AG08395 (cell line): ENCODE data around the gene NINL.
"Not testable (repeated sequence)": the region's sequence is repeated elsewhere in the genome, so short reads cannot be mapped to it uniquely, and the experiment has no call there.

Source experiments
- DNase-seq: peaks from one replicate; pipeline ENCODE4 v3.0.0; 2012; ENCODE audit warnings: mixed read lengths, low spot score

Gene NINL

DNA sequence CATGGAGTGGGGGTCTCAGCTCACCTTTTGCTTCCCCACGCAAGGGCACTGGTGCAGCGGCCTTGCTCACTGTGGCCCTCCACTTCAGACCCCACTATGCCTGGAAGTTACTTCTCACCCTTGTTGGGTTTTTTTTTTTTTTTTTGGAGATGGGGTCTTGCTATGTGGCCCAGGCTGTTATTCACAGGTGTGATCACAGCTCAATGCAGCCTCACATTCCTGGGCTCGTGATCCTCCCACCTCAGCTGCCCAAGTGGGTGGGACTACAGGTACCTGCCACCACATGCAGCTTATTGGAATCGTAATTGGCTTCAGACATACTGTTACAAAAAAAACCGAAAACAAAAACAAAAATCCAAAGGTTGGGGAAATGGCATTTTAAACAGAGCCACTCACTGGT is 32.4 kb downstream of the NINL start:
- no peak for DNase-seq

DNA sequence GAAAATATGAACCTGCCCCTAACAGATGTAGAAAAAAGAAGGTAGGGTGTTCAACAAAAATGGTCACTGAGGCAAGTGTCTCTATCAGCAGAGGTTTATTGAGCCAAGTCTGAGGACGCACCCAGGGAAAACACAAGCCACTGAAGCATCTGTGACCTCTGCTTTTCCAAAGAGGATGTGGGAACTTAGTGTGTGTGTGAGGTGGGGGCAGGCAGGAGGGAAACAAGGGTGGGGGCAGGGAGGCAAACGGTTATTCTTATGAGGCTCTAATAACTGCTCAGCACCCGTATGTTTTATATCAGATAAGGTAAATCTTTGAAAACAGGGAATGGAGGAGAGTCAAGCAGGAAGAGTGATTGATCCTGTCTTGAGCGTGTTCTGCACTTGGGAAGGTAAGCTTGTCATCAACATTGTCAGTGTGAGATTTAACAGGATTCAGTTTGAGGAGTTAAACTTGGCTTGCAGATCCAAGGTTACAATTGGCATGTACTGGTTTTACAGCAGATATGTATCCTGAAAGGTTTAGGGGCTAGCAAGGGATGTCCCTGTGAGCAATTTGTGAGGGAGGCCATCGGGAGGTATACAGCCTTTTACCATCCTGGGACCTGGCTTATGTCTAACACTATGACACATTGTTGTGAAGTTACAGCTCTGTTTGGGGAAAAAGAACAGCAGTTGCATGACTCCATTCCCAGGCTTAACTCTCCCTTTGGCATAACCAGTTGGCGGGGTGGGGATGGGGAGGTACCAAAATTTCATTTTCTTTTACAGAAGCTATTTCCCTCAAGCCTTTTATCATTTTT is 33.7 kb downstream of the NINL start:
- DNase-seq: no peak

DNA sequence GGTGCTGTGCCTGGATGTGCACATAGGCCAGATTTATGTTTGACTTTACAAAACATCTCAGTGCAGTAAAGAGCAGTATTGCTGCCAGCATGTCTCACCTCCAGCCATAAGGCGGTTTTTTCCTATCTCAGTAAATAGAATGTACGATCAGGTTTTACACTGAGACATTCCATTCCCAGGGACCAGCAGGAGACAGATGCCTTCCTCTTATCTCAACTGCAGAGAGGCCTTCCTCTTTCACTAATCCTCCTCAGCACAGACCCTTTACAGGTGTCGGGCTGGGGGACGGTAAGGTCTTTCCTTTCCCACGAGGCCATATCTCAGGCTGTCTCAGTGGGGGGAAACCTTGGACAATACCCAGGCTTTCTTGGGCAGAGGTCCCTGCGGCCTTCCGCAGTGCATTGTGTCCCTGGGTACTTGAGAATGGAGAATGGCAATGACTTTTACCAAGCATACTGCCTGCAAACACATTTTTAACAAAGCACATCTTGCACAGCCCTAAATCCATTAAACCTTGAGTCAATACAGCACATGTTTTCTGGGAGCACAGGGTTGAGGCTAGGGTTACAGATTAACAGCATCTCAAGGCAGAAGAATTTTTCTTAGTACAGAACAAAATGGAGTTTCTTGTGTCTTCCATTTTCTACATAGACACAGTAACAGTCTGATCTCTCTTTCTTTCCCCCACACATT is 34.5 kb downstream of the NINL start:
- DNase-seq: not testable (repeated sequence)

DNA sequence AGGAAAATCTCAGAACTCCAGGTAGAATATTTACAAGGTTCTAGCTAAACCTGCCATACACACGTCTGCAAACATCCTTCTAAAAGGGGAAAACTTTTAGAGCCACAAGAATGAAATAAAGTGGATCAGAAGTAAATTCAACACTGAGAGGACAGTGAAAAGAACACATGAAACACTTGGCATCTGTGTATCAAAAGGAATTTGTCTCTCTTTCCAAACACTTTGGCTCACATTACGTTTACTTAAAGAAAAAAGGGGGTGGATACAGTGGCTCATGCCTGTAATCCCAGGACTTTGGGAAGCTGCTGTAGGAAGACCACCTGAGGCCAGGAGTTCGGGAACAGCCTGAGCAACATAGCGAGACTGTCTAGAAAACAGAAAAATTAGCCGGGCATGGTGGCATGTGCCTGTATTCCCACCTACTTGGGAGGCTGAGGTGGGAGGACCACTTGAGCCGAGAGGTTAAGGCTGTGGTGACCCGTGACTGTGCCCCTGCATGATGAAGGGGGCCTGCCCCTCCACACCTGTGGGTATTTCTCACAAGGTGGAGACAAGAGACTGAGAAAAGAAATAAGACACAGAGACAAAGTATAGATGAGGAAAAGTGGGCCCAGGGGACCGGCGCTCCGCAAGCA is 35.4 kb downstream of the NINL start:
- DNase-seq: no peak

DNA sequence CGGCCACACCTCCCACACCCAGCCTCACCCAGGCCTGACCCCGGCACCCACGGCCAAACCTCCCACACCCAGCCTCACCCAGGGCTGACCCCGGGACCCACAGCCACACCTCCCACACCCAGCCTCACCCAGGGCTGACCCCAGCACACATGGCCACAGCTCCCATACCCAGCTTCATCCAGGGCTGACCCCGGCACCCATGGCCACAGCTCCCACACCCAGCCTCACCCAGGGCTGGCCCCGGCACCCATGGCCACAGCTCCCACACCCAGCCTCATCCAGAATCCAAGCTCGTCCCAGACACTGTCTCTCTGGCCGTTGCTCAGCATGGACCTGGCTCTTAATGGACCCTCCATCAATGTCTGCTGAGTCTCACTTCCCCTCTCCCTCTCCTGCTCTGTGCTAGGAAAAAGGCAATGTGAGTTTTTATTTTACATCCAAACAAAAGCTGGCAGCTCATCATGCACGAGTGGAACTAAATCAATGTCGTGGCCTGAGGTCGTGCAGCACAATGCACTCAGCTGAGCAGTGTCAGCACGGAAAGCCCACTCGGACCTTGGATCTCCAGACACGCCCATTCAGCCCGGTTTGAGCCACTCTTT is 36.1 kb downstream of the NINL start:
- DNase-seq: no peak

DNA sequence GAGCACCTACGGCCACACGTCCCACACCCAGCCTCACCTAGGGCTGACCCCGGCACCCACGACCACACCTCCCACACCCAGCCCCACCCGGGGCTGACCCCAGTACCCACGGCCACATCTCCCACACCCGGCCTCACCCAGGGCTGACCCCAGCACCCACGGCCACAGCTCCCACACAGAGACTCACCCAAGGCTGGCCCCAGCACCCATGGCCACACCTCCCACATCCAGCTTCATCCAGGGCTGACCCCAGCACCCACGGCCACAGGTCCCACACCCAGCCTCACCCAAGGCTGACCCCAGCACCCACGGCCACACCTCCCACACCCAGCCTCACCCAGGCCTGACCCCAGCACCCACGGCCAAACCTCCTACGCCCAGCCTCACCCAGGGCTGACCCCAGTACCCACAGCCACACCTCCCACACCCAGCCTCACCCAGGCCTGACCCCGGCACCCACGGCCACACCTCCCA is 36.7 kb downstream of the NINL start:
- no peak for DNase-seq

DNA sequence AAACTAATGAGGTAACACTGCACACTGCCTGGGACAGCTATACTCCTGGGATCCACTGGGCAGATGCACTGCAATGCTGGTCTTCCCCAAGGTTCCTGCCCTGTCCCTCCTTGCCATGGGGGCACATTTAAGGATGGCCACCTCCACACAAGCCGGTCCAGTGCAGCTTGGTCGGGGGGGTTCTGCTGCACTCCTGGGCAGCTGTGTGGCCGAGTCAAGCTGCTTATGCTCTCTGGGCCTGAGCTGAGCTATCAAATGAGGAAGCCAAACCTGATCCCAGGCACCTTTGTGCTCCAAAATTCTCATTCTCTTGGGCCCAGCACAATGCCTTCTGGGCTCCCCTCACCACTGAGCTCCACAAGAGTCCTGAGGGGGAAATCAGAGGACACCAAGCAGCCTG is 37.3 kb downstream of the NINL start:
- DNase-seq: no peak

DNA sequence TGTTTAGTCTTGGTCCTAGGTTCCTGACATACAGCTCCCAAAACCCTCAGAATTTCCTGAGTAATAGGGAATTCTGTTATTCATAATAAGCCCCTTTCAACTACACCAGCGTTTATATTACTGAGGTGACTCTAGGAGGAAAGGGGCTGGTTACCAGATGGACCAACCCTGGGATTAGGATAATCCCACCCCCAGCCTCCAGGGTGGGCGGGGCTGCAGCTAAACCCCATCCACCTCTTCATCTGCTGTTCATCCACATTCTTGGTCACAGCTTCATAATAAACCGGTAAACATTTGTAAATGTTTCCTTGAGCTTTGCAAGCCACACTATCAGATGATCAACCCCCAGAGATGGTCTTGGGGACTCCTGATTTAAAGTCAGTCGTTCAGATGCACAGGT is 38.3 kb downstream of the NINL start:
- no peak for DNase-seq

DNA sequence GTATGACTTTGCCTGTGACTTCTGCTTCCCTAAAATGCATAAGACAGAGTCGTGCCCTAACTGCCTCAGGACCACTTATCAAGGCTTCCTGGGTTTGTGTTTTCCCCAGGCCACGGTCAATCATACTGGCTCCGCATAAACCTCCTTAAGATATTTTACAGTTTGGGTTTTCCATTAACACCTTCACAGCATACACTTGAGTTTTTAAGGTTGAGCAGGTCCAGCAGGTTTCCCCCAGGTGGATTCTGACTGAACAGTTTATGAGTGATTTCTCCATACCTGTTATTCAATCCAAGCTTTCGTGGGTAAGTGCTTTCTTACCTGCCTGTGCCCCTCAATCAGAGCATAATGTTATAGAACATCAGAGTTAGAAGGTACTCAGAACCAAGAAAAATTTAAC is 39.3 kb downstream of the NINL start:
- no peak for DNase-seq

DNA sequence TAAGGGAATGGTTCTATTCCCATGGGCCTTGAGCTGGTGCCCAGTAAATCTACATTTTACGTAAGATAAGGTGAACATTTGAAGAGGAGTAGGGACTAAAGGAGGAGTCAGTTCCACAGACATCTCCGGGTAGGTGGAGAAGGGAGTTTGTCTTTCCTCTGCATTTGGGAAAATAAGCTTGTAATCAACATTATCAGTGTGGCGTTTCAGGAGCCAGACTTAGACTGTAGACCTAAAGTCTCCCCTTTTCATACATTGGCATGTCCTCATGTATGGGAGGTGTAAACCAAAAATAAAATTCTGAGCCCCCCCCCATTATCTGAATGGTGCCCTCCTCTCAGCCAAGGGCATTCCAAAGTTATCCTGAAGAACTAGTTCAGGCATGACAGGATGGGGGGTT is 40.2 kb downstream of the NINL start:
- no peak for DNase-seq

DNA sequence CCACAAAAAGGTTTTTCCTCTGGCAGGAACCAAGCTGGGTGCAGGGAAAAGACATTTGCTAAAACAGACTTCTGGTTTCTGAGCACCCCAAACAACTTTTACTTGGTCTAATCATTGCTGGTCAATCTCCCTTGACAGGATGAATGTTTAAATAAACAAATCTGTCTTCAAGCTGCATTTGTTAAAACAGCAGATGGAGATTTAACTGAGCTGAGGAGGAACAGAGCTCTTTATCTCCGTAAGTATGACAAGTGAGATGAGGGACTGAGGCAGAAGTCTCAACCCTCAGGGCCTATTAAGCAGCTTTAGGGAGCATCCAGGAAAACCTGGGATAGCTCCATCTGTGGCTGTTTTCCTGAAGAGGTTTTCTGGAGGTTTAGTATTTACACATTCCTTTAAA is 40.6 kb downstream of the NINL start:
- no peak for DNase-seq

DNA sequence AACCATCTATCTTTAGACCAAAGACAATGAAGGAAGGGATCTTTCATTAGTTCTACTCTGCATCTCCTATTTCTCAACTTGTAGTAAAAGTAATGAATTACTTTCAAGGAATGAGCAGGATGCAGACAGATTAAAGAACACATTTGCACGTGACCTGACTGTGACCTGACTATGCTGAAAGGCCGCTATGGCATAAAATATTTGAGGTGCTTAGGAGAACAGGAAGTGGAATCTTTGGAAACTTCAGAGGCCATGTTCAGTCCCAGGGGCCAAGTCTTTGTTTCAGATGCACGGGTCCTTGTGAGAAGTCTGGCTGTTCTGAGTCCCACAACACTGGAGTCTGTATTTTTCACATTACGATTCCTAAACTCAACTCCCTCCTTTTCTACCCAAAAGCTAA is 41.0 kb downstream of the NINL start:
- no peak for DNase-seq

DNA sequence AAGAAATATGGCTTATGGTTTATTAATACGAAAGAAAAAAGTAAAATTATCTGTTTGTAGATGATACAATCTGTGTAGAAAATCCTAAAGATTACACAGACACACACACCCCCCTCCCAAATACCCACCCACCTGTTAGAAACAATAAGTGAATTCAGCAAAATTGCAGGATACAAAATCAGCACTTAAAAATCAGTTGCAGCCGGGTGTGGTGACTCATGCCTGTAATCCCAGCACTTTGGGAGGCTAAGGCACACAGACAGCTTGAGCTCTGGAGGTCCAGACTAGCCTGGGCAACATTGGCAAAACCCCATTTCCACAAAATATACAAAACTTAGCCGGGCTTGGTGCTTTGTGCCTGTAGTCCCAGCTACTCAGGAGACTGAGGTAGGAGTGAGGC is 42.3 kb downstream of the NINL start:
- peak; percentile 33 for DNase-seq

DNA sequence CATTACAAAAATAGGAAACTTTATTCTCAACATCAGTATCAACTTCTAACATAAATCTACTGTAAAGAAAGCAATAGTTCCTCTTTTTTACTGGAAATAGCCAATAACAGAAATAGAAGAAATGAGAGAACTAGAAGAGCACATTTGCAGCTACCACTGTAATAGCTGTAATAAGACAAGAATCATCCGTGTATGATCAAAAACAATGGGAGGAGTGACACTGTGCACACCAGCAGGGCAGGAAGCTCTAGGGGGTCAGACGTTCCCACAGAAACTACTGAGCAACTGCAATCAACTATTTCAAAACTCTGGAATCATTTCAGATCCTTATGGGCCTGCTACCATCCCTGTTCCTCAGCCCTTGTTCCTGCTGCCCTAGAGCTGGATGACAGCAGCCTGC is 43.7 kb downstream of the NINL start:
- DNase-seq: peak; percentile 40

DNA sequence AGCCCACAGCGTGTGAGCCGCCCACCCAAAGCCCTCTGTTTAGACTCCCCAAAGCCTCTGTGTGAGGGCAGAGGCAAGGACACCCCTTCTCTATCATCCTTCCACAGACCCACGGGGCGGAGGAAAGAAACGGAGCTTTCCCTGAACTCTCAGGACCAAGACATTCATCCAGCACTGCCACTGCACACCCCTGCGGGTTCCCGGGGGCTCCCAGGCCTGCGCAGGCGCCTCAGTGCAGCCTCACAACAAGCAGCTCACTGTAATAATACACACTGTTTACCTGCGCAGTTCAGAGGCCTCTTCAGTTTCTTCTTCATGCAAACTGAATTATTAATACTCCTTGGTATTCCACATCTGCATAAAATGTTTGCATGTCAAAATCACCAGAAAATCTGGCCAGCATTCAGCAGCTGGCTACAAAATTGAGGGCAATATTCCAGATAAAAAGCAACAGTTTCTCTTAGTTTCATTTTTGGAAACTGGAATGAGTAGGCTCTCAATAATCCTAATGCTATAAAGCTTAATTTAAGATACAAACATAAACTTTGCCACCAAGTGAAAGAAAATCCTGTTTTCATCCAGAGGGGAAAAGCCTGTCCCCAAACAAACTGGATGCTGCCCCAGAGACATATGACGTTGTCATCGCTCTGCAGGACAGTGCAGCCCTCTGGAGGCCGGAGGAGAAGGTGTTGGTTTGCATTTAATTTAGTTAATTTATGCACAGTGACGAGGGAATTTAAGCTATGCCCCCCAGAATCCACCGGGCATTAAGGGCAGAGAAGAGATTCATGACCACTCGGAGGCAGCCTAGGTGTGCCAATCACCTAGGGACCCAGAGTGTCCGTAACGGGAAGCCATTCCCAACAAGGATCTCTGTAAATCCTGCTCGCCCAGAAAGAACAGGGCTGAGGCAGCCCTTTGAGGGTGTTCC is 45.3 kb downstream of the NINL start:
- peak; percentile 67 for DNase-seq

DNA sequence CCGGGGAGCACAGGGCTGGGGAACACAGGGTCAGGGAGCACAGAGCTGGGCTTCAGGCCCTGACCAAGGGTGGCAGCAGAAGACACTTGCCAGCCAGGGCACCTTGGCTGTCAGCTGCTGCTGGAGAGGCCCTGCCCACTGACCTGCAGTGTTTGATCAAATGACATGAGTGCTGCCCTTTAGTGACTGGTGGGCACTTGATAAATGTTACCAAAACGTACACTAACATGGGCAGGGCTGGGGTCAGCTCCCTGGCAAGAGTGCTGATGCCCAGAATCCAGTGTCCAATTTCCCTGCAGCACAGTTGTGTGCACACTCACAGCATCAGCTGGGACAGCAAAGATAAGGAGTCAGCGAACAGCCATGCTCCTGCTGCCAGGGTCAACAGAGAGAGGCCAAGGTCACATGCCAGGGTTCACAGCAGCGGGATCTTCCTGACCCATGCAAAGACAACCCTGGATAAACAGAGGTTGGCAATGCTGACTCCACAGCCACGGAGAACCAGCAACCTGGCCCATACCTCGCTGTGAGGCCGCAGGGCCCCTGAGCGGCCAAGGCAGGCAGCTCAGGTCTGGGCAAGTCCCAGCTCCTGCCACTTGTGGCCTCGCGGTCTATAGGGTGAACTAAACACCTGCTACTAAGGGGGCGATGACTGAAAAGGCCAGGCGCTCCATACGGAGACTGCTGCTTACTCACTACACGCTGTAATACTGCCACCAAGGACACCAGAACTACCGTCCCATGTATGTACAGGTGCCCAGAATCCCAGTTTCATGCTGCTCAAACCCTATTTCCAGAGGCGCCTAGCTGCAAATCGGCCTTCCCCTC is 46.3 kb downstream of the NINL start:
- DNase-seq: no peak

DNA sequence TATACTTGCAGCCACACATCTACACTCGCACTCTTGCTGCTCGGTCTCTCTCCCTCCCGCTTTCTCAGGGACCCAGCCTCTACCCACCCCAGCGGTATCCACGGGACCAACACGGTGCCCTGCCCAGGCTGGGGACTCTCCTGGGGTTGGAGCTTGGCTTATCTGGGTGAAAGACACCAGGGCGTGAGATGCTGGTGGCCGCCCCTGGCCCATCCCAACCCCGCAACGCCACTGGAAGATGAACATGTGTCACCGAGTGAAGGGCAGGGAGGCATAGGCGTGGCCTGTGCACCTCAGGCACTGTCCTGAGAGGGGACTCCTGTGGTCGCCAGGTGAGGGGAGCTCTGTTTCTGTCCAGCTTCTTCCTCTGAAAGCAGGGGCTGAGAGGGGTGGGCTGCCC is 47.4 kb downstream of the NINL start:
- no peak for DNase-seq

DNA sequence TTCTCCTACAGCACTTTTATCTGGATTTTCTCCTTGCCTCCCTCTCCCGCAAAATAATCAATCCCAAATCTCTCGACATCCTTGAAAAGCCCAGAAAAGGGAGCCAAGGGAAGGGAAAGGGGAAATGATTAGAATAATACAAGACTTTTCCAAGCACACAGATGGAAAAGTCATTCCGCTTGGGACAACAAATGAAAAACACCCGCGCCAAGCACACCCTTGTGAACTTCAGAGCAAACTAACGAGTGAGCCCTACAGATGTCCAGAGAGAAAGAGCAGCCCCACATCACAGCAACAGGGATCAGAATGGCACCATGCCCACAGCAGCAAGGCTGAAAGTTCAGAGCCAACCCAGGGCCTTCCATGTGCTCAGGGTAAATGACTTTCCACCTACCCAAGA is 49.6 kb downstream of the NINL start:
- no peak for DNase-seq

DNA sequence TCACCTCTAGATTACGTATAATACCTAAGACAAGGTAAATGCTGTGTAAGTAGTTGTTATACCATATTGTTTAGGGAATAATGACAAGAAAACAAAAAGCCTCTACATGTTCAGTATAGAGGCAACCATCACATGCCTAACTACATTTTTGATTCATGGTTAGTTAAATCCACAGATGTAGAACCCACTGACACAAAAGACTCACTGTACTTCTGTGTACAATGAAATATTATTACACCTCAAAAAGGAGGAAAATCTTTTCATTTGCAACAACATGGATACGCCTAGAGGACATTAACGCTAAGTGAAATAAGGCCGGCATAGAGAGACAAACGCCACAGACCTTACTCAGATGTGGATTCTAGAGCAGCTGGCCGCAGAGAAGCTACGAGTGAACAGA is 50.5 kb downstream of the NINL start:
- no peak for DNase-seq

DNA sequence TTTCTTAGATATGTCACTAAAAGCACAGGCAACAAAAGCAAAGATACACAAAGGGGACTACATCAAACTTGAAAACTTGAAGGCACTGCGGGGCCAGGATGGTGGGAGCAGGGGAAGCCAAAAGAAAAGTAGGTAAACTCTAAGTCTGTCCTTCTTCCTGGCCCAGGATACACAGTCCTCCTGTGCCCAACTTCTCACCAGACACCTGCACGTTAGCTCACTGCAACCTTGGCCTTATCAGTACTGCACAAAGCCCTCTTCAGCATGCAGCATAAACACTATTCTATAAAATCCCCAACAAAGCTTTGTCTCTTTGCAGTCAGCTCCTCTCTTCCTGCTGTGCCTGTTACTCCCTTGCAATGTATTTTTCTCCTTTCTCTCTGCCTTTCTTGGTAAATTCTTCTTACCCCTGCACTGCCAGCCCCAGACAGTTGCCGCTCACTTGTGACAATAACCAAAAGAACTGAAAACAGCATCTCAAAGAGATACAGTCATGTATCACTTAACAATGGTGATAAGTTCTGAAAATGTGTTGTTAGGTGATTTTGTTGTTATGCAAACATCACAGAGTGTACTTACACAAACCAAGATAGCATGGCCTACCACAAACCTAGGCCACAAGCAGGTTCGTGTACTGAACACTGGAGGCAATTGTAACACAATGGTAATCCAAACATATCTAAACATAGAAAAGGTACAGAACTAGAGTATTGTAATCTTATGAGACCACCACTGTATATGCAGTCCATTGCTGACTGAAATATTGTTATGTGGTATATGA is 51.2 kb downstream of the NINL start:
- DNase-seq: no peak
